H1 (cell line): ENCODE measurements around the gene CPSF4. TPM values are rescaled to one million over a fixed set of nuclear protein-coding genes. Genes with fewer than 3 reads are reported as not detected.

ENCODE experiments used
- CTCF ChIA-PET: fragments of 300-600 bp; sonication (Branson Sonifier 250); formaldehyde crosslinking; loops from one replicate; lab custom pipeline; 2021; ENCODE audit not compliant: partially characterized antibody; lab: Charles Lee
- POLR2A ChIA-PET: fragments of 300-600 bp; sonication (Branson Sonifier 250); formaldehyde crosslinking; loops from one replicate; lab custom pipeline; 2021; ENCODE audit warnings: inconsistent platforms; ENCODE audit not compliant: partially characterized antibody; lab: Charles Lee
- DNase-seq, 2 experiments: peaks; one replicate each; pipeline versions ENCODE4 v3.0.0 to v3.0.0-alpha.2; 2010 to 2022; ENCODE audit warnings: low spot score in 2 of 2, low read depth in 1 of 2, mixed read lengths in 1 of 2
- FAIRE-seq: peaks from 2 replicates; lab custom pipeline; 2011; peaks lifted over from hg19 to GRCh38; lab: Jason Lieb, UNC
- H2AFZ ChIP-seq: 2 replicates; pipeline ENCODE4 v1.8.1; 2012; ENCODE audit warnings: low read length, inconsistent platforms
- H2AK5ac ChIP-seq: 2 replicates; pipeline ENCODE4 v1.6.1; 2013; ENCODE audit warnings: low read depth, low read length
- H2BK120ac ChIP-seq: replicated peaks from 2 replicates; pipeline ENCODE3; 2013; ENCODE audit warnings: low read depth, low read length, inconsistent platforms
- H2BK12ac ChIP-seq: 2 replicates; pipeline ENCODE4 v1.6.1; 2013; ENCODE audit warnings: low read depth, low read length
- H2BK15ac ChIP-seq: 2 replicates; pipeline ENCODE4 v1.6.1; 2013; ENCODE audit warnings: low read length
- H2BK20ac ChIP-seq: 2 replicates; pipeline ENCODE4 v1.6.1; 2013; ENCODE audit warnings: low read length
- H2BK5ac ChIP-seq: 2 replicates; pipeline ENCODE4 v1.6.1; 2013; ENCODE audit warnings: low read depth, low read length
- H3K14ac ChIP-seq: 2 replicates; pipeline ENCODE4 v1.6.1; 2013; ENCODE audit warnings: inconsistent platforms; ENCODE audit not compliant: insufficient read length
- H3K18ac ChIP-seq: 2 replicates; pipeline ENCODE4 v1.6.1; 2013; ENCODE audit warnings: low read length; ENCODE audit errors: extremely low read depth
- H3K23ac ChIP-seq: 2 replicates; pipeline ENCODE4 v1.6.1; 2013; ENCODE audit warnings: inconsistent platforms; ENCODE audit not compliant: insufficient read length
- H3K23me2 ChIP-seq: 2 replicates; pipeline ENCODE4 v1.6.1; 2013; ENCODE audit warnings: low read depth, low read length
- H3K27ac ChIP-seq: 2 replicates; pipeline ENCODE4 v1.6.1; 2011; ENCODE audit warnings: low read depth, low read length, inconsistent platforms
- H3K27me3 ChIP-seq, 4 experiments: replicated peaks in 1 of 4; 1 replicate in 1 of 4; 2 replicates in 3 of 4; pipeline versions ENCODE4 v1.6.1 to v1.8.1; 2011 to 2013; ENCODE audit warnings: low read length in 3 of 4, mild to moderate bottlenecking in 3 of 4, inconsistent platforms in 2 of 4, mixed read lengths in 2 of 4, moderate library complexity in 1 of 4; ENCODE audit not compliant: control insufficient read depth in 3 of 4, insufficient read depth in 3 of 4; ENCODE audit errors: extremely low read depth in 1 of 4
- H3K36me3 ChIP-seq, 4 experiments: 2 replicates each; pipeline versions ENCODE4 v1.6.1 to v1.8.1; 2011 to 2013; ENCODE audit warnings: mild to moderate bottlenecking in 4 of 4, low read length in 3 of 4, moderate library complexity in 2 of 4, control low read depth in 1 of 4, inconsistent platforms in 1 of 4; ENCODE audit not compliant: insufficient read depth in 4 of 4, control insufficient read depth in 2 of 4
- H3K4ac ChIP-seq: replicated peaks from 2 replicates; pipeline ENCODE3; 2013; ENCODE audit warnings: low read length, low read depth, mixed read lengths, inconsistent platforms; ENCODE audit not compliant: insufficient read length
- H3K4me1 ChIP-seq, 4 experiments: replicated peaks in 1 of 4; 1 replicate in 1 of 4; 2 replicates in 3 of 4; pipeline versions ENCODE4 v1.6.1 to v1.8.1; 2011 to 2013; ENCODE audit warnings: low read length in 3 of 4, inconsistent platforms in 2 of 4, mixed read lengths in 1 of 4; ENCODE audit not compliant: insufficient read depth in 4 of 4, control insufficient read depth in 3 of 4
- H3K4me2 ChIP-seq, 2 experiments: 2 replicates each; pipeline versions ENCODE4 v1.6.1 to v1.8.1; 2011 to 2013; ENCODE audit warnings: low read depth in 2 of 2, low read length in 2 of 2, control low read depth in 1 of 2, inconsistent platforms in 1 of 2, mild to moderate bottlenecking in 1 of 2; ENCODE audit not compliant: insufficient read depth in 1 of 2
- H3K4me3 ChIP-seq, 4 experiments: fragments of 200-600, 300-600 bp in 1 of 4; sonication (generic), shearing (Covaris generic), sonication (Bioruptor Twin) in 1 of 4; 2 replicates each; pipeline versions ENCODE4 v1.5.1 to v1.8.1; 2011 to 2016; ENCODE audit warnings: low read length in 4 of 4, low read depth in 3 of 4, control low read depth in 2 of 4, inconsistent platforms in 2 of 4, mild to moderate bottlenecking in 2 of 4, mixed read lengths in 1 of 4, moderate library complexity in 1 of 4; ENCODE audit not compliant: insufficient read depth in 2 of 4; ENCODE audit errors: extremely low read depth in 1 of 4
- H3K56ac ChIP-seq: replicated peaks from 2 replicates; pipeline ENCODE3; 2013; ENCODE audit warnings: low read depth, mild to moderate bottlenecking, mixed read lengths, low read length, inconsistent platforms; ENCODE audit not compliant: insufficient read length
- H3K79me1 ChIP-seq: 2 replicates; pipeline ENCODE4 v1.6.1; 2013; ENCODE audit warnings: low read depth, low read length, control low read depth
- H3K79me2 ChIP-seq, 2 experiments: 2 replicates each; pipeline versions ENCODE4 v1.6.1 to v1.8.1; 2012 to 2013; ENCODE audit warnings: low read length in 2 of 2, mild to moderate bottlenecking in 2 of 2, inconsistent platforms in 1 of 2; ENCODE audit not compliant: insufficient read depth in 2 of 2, control insufficient read depth in 1 of 2
- H3K9ac ChIP-seq, 4 experiments: replicated peaks in 1 of 4; 1 replicate in 1 of 4; 2 replicates in 3 of 4; pipeline versions ENCODE4 v1.6.1 to v1.8.1; 2011 to 2013; ENCODE audit warnings: low read depth in 3 of 4, low read length in 3 of 4, control low read depth in 2 of 4, mild to moderate bottlenecking in 2 of 4, moderate library complexity in 2 of 4, inconsistent platforms in 1 of 4; ENCODE audit errors: extremely low read depth in 1 of 4
- H3K9me3 ChIP-seq, 2 experiments: 2 replicates each; pipeline versions ENCODE4 v1.6.1 to v1.8.1; 2012 to 2013; ENCODE audit warnings: mild to moderate bottlenecking in 2 of 2, moderate library complexity in 2 of 2, control low read depth in 1 of 2, inconsistent platforms in 1 of 2, low read depth in 1 of 2, low read length in 1 of 2, mixed read lengths in 1 of 2; ENCODE audit not compliant: insufficient read depth in 2 of 2
- H4K20me1 ChIP-seq, 2 experiments: replicated peaks in 1 of 2; 2 replicates each; pipeline versions ENCODE3 to v1.8.1; 2011 to 2013; ENCODE audit warnings: inconsistent platforms in 2 of 2, low read length in 2 of 2, mild to moderate bottlenecking in 1 of 2; ENCODE audit not compliant: insufficient read depth in 2 of 2, control insufficient read depth in 1 of 2
- H4K5ac ChIP-seq: 2 replicates; pipeline ENCODE4 v1.6.1; 2013; ENCODE audit warnings: low read length, low read depth, mixed read lengths, inconsistent platforms; ENCODE audit not compliant: insufficient read length
- H4K8ac ChIP-seq: 2 replicates; pipeline ENCODE4 v1.8.0; 2013; ENCODE audit warnings: mild to moderate bottlenecking, moderate library complexity, low read length, inconsistent platforms; ENCODE audit not compliant: insufficient read depth; ENCODE audit errors: extremely low read depth
- H4K91ac ChIP-seq: replicated peaks from 2 replicates; pipeline ENCODE3; 2013; ENCODE audit warnings: low read length, mixed read lengths, inconsistent platforms; ENCODE audit not compliant: insufficient read length
- SIN3A ChIP-seq, 2 experiments: IDR thresholded peaks in 1 of 2; conservative IDR thresholded peaks in 1 of 2; 2 replicates each; pipeline ENCODE4 v1.6.1; 2011 to 2012; ENCODE audit warnings: low read length in 2 of 2, improper control_type of control experiment in 1 of 2, low read depth in 1 of 2, mild to moderate bottlenecking in 1 of 2
- WGBS, 2 experiments: shearing (Covaris generic) in 1 of 2; methylation state at CpG; one replicate each; pipeline versions ENCODE4 v1.1.6 to v1.1.7; 2013 to 2015; ENCODE audit warnings: low lambda C conversion rate in 2 of 2, mixed read lengths in 2 of 2, inconsistent platforms in 1 of 2, low coverage in 1 of 2, missing lambda C conversion rate in 1 of 2; ENCODE audit not compliant: insufficient replicate concordance in 2 of 2, insufficient coverage in 1 of 2, insufficient read length in 1 of 2; ENCODE audit errors: extremely low coverage in 1 of 2, missing lambda C conversion rate in 1 of 2; 5-methylcytosine and 5-hydroxymethylcytosine counted together
- polyA plus RNA-seq, 7 experiments: library from polyadenylated mRNA; depleted of rRNA in 3 of 7; stranded (reverse) in 5 of 7; unstranded in 2 of 7; fragments of >200 nt in 5 of 7; fragments of 200-250 nt in 2 of 7; gene quantifications; 1 replicate in 5 of 7; 2 replicates in 1 of 7; 4 replicates in 1 of 7; pipeline versions ENCODE4 v1.2.1 to v1.2.3, GENCODE V29; 2011 to 2013; ENCODE audit warnings: missing spikeins in 2 of 7, mixed read lengths in 2 of 7
- total RNA-seq: library from RNA; stranded (reverse); fragmentation: NEBNext Ultra II Directional; extraction: Animal tissue kit (Norgen Biotek cat#: 25700); gene quantifications from 2 replicates; pipeline ENCODE4 v1.2.1, GENCODE V29; 2021

CPSF4 gene
- total and polyA plus RNA-seq, 2 of the 8 experiments (the other 6 are each of a cell fraction or from before 2014, with no cell fraction given) = 77.5 to 103 TPM

DNA sequence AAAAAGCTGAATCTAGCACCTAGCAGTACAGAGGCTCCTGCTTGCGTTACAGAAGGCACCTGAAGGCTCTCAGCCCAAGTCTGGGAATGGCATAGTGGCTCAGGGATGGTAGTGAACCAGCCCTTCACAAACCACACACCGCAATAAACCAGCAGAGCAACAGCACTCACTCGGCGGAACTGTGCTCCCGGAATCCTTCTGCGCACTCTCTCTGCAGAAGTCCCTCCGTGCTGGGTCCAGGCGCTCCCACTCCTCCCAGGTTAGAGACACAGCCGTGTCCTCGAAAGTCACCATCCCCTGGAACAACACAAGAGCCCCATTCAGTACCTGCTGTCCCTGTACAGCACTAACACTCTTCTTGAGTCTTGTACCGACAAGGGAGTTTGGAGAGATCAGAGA lies 59.8 kb downstream of the CPSF4 start:
- Histone ChIP-seq H2AFZ (no peak overlapping the region), H3K4ac (no peak overlapping the region), H2BK20ac (no peak overlapping the region), H3K27ac (no peak overlapping the region), H3K79me2 (peaks cover 9 to 33% of the 10 kb centered on the region in 2 experiments), H3K18ac (no peak overlapping the region), H3K56ac (no peak overlapping the region), H4K20me1 (peaks cover 5 to 12% of the 10 kb centered on the region in 2 experiments), H4K5ac (no peak overlapping the region), H3K23ac (no peak overlapping the region)
- no peak for DNase-seq
- POLR2A ChIA-PET = interaction anchor here (0.8 to 2.1 kb wide), 4 partner anchors 12 to 59 kb away, joined by 4 to 7 read pairs (median 4); partner anchors contain the start of gene ZNF655
- WGBS, 2 experiments = 82% methylated on average over 11 of the region's 11 CpGs; no CpG with 5 or more reads in 1 of the 2 experiments
- no peak for TF ChIP-seq SIN3A (conservative IDR thresholded peaks at IDR 0.05 in 1 of 2, IDR thresholded peaks at IDR 0.05 in 1 of 2; ENCODE audit: low read depth in 1 of 2, low read length in 2 of 2)
- TF ChIP-seq, all 59 proteins: peak for 0
- no peak overlapping the region for H2BK120ac ChIP-seq
- H4K8ac ChIP-seq = no peak overlapping the region
- H2BK5ac ChIP-seq = no peak overlapping the region
- peaks cover 4 to 27% (median 17%) of the 10 kb centered on the region in 4 experiments; a peak in 7 of 8 replicates for H3K36me3 ChIP-seq
- peaks cover 7% of the 10 kb centered on the region; the same call in 1 of the 2 replicates for H3K79me1 ChIP-seq
- CTCF ChIA-PET = interaction anchor here (1.1 to 1.5 kb wide), 2 partner anchors 19 to 55 kb away, joined by 3 read pairs; no protein-coding TSS in a partner anchor
- H3K4me2 ChIP-seq = peak overlapping the region; percentile 63 to 73
- peaks cover 12 to 13% of the 10 kb centered on the region in 2 experiments for H3K9me3 ChIP-seq
- no peak overlapping the region for H4K91ac ChIP-seq
- H2AK5ac ChIP-seq = no peak overlapping the region
- H3K27me3 ChIP-seq = no peaks in the 10 kb centered on the region
- peak overlapping the region; percentile 20 to 98 (median 87); a peak in 7 of 8 replicates for H3K4me3 ChIP-seq
- H3K23me2 ChIP-seq = peaks cover 7% of the 10 kb centered on the region; the same call in 1 of the 2 replicates
- peak overlapping the region in 3 of 4 experiments; percentile 16 to 44 (median 34); a peak in 5 of 7 replicates for H3K9ac ChIP-seq
- FAIRE-seq = no peak
- H2BK12ac ChIP-seq = no peak overlapping the region
- H3K14ac ChIP-seq = no peak overlapping the region
- H2BK15ac ChIP-seq = no peak overlapping the region
- H3K4me1 ChIP-seq = peaks cover 0 to 4% (median 0%) of the 10 kb centered on the region in 4 experiments; a peak in 3 of 7 replicates
